Measurements from ENCODE around the gene FBH1. TPM values are rescaled to one million over a fixed set of nuclear protein-coding genes. Genes with fewer than 3 reads are reported as not detected.

The FBH1 gene
- total and polyA plus RNA-seq, 9 of the 15 experiments (the other 6 are each of a cell fraction or from before 2014, with no cell fraction given), result 13.4 to 108 (median 77.8) TPM

GRCh38 chr10:5895365-5895764 is 5.3 kb downstream of the FBH1 start:
- ATAC-seq (no peak), DNase-seq (ENCODE audit: extremely low read depth in 1 of 4, low spot score in 3 of 4) (no peak), FAIRE-seq (no peak)
- H3K4me2 ChIP-seq (ENCODE audit: insufficient read depth, low read length), result peak overlapping the region; percentile 70
- no TSS peak for BruUV-seq (replicated peaks)
- in situ Hi-C loops (cut with MboI), result no loop called here
- H3K27ac ChIP-seq (ENCODE audit: extremely low read depth, low read depth, low read length), result peak overlapping the region; percentile 82
- ChIA-PET POLR2A (interaction anchor here (1.6 kb wide), 1 partner anchor 12 kb away, joined by 7 read pairs; no protein-coding TSS in a partner anchor), CTCF (ENCODE audit: low intra/inter-chr PET ratio) (interaction anchor here (0.6 kb wide), 1 partner anchor 598 kb away, joined by 3 read pairs; no protein-coding TSS in a partner anchor)
- peaks cover 77% of the 10 kb centered on the region for H3K36me3 ChIP-seq (ENCODE audit: control insufficient read depth, insufficient read depth, low read length)
- H3K9me3 ChIP-seq (replicated peaks; ENCODE audit: control insufficient read depth, insufficient read depth, low read depth, low read length), result peaks cover 3% of the 10 kb centered on the region; the same call in 1 of the 2 replicates
- WGBS (ENCODE audit: insufficient coverage, low coverage, missing lambda C conversion rate), result 37% methylated on average over 3 of the region's 3 CpGs
- peaks cover 49 to 73% of the 10 kb centered on the region in 2 experiments for H3K4me1 ChIP-seq (replicated peaks in 1 of 2; ENCODE audit: control insufficient read depth in 2 of 2, insufficient read depth in 2 of 2, low read length in 2 of 2)
- intact Hi-C loops (cut with micrococcal nuclease), result no loop called here
- no peaks in the 10 kb centered on the region for H3K27me3 ChIP-seq (ENCODE audit: control insufficient read depth in 2 of 2, insufficient read depth in 2 of 2, low read length in 2 of 2)
- peaks cover 3% of the 10 kb centered on the region for H3K9me1 ChIP-seq (ENCODE audit: control insufficient read depth, insufficient read depth, low read length)
- H3K4me3 ChIP-seq, result no peak overlapping the region
- H3K9ac ChIP-seq (ENCODE audit: insufficient read depth in 1 of 2, low read depth in 2 of 2, low read length in 2 of 2), result peak overlapping the region; percentile 4 to 47; a peak in 1 of 4 replicates
- no peak overlapping the region for H2AFZ ChIP-seq (ENCODE audit: low read depth, low read length)
- peaks cover 15% of the 10 kb centered on the region; the same call in 1 of the 2 replicates for H4K20me1 ChIP-seq (replicated peaks; ENCODE audit: control insufficient read depth, insufficient read depth, low read length)
- peaks cover 98% of the 10 kb centered on the region for H3K79me2 ChIP-seq (ENCODE audit: control insufficient read depth, insufficient read depth, low read length)
- TF ChIP-seq SMARCC2 (IDR thresholded peaks at IDR 0.05; ENCODE audit: low read depth) (no peak), RNF2 (IDR thresholded peaks at IDR 0.05) (no peak), HINFP (tag; conservative IDR thresholded peaks at IDR 0.05; ENCODE audit: low read depth) (no peak), SRSF7 (optimal IDR thresholded peaks at IDR 0.05; ENCODE audit: low read depth, low read length) (no peak), ZNF699 (CRISPR knock-in tag; IDR thresholded peaks at IDR 0.05; ENCODE audit: insufficient replicate concordance) (no peak), HNRNPL (IDR thresholded peaks at IDR 0.05; ENCODE audit: low read depth, low read length) (no peak), MLLT1 (IDR thresholded peaks at IDR 0.05) (peak in 1 of 2 experiments; percentile 16; a peak in 1 of 4 replicates), NR3C1 (CRISPR knock-in tag; IDR thresholded peaks at IDR 0.05) (no peak), ZBTB26 (CRISPR knock-in tag; IDR thresholded peaks at IDR 0.05) (no peak), ZNF239 (CRISPR knock-in tag; IDR thresholded peaks at IDR 0.05) (no peak), SIN3B (IDR thresholded peaks at IDR 0.05; ENCODE audit: low read depth) (no peak), NR2C2 (CRISPR knock-in tag; IDR thresholded peaks at IDR 0.05) (no peak), NR2C2 (tag; IDR thresholded peaks at IDR 0.05) (no peak), ZNF12 (CRISPR knock-in tag; IDR thresholded peaks at IDR 0.05) (peak; percentile 97), STAT6 (CRISPR knock-in tag; IDR thresholded peaks at IDR 0.05) (no peak)

All from K562 (cell line).